Fibroblast of mammary gland (primary cell): ENCODE data around the gene PIAS1.

Experiments
- DNase-seq: peaks from one replicate; pipeline ENCODE4 v3.0.0-alpha.2; 2010; ENCODE audit warnings: low read depth
- H3K4me3 ChIP-seq: 2 replicates; pipeline ENCODE4 v1.5.1; 2011; ENCODE audit warnings: low read depth, mild to moderate bottlenecking, low read length, moderate library complexity; ENCODE audit not compliant: control insufficient read depth
- CTCF ChIP-seq: conservative IDR thresholded peaks from 2 replicates; pipeline ENCODE4 v1.5.1; 2011; ENCODE audit warnings: low read depth, low read length, inconsistent platforms; ENCODE audit not compliant: control insufficient read depth, insufficient read depth

PIAS1 gene

GRCh38 chr15:68235022-68235421 is 180.9 kb downstream of the PIAS1 start:
- no peak for TF ChIP-seq CTCF
- DNase-seq, result no peak
- no peak overlapping the region for H3K4me3 ChIP-seq

- TF ChIP-seq CTCF, result no peak
- no peak overlapping the region for H3K4me3 ChIP-seq
- DNase-seq, result no peak
Observed at GRCh38 chr15:68239025-68239424, 184.9 kb downstream of the PIAS1 start.

GRCh38 chr15:68241088-68241935 is 187.2 kb downstream of the PIAS1 start:
- no peak for DNase-seq
- no peak for TF ChIP-seq CTCF
- no peak overlapping the region for H3K4me3 ChIP-seq
